ENCODE data around the gene CFAP157. TPM values are rescaled to one million over a fixed set of nuclear protein-coding genes. Genes with fewer than 3 reads are reported as not detected.

CFAP157 gene
- total and polyA plus RNA-seq, 2 of the 13 experiments (the other 11 are each of a cell fraction or from before 2014, with no cell fraction given) = 0.07 TPM; not detected in 1

DNA sequence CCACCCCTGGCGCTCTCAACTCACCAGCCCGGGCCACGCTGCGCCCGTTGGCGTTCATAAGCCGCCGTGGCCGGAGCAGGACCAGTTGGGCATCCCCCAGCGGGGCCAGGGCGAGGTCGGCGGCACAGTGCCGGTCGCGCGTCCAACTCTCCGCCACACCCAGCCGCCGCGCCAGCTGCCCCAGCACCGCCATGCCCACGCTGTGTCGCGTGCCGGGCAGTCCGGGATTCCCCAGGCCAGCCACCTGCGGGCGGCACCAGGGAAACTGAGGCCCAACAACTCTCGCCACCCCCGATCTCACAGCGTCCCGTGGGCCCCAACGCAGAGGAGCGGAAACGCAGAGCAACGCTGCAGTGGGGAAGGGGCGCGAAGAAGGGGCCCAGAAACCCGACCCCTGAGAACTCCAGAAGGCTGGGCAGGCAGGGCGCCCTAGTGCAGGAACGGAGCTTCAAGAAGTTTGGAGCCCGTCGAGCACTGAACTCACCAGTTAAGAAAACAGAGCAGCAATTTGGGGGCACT is 8.2 kb downstream of the CFAP157 start (continued):
- TF ChIP-seq, protein P1, sequence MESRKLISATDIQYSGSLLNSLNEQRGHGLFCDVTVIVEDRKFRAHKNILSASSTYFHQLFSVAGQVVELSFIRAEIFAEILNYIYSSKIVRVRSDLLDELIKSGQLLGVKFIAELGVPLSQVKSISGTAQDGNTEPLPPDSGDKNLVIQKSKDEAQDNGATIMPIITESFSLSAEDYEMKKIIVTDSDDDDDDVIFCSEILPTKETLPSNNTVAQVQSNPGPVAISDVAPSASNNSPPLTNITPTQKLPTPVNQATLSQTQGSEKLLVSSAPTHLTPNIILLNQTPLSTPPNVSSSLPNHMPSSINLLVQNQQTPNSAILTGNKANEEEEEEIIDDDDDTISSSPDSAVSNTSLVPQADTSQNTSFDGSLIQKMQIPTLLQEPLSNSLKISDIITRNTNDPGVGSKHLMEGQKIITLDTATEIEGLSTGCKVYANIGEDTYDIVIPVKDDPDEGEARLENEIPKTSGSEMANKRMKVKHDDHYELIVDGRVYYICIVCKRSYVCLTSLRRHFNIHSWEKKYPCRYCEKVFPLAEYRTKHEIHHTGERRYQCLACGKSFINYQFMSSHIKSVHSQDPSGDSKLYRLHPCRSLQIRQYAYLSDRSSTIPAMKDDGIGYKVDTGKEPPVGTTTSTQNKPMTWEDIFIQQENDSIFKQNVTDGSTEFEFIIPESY (CRISPR knock-in tag; IDR thresholded peaks at IDR 0.05) = no peak
- no peak for TF ChIP-seq ZNF589 (CRISPR knock-in tag; conservative IDR thresholded peaks at IDR 0.05)
- TF ChIP-seq ZNF674 (CRISPR knock-in tag; IDR thresholded peaks at IDR 0.05; ENCODE audit: low read depth) = no peak
- TF ChIP-seq ZNF333 (CRISPR knock-in tag; IDR thresholded peaks at IDR 0.05; ENCODE audit: borderline replicate concordance) = peak; percentile 51; the same call in 1 of the 2 replicates
- no peak for TF ChIP-seq ZNF331 (CRISPR knock-in tag; IDR thresholded peaks at IDR 0.05)
- TF ChIP-seq ZKSCAN1 (IDR thresholded peaks at IDR 0.05; ENCODE audit: low read length) = no peak
- TF ChIP-seq RNF219 (CRISPR knock-in tag; IDR thresholded peaks at IDR 0.05) = no peak
- no peak for TF ChIP-seq U2AF2 (IDR thresholded peaks at IDR 0.05; ENCODE audit: low read depth, low read length)
- TF ChIP-seq, protein P2, sequence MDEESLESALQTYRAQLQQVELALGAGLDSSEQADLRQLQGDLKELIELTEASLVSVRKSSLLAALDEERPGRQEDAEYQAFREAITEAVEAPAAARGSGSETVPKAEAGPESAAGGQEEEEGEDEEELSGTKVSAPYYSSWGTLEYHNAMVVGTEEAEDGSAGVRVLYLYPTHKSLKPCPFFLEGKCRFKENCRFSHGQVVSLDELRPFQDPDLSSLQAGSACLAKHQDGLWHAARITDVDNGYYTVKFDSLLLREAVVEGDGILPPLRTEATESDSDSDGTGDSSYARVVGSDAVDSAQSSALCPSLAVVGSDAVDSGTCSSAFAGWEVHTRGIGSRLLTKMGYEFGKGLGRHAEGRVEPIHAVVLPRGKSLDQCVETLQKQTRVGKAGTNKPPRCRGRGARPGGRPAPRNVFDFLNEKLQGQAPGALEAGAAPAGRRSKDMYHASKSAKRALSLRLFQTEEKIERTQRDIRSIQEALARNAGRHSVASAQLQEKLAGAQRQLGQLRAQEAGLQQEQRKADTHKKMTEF (CRISPR knock-in tag; IDR thresholded peaks at IDR 0.05) = no peak
- TF ChIP-seq SRSF1 (optimal IDR thresholded peaks at IDR 0.05; ENCODE audit: low read depth, low read length) = peak; percentile 51
- no peak for TF ChIP-seq EED (CRISPR knock-in tag; IDR thresholded peaks at IDR 0.05)
- TF ChIP-seq TP53 (CRISPR knock-in tag; conservative IDR thresholded peaks at IDR 0.05) = no peak
